K562 (cell line): ENCODE measurements around the gene TMEM237. TPM values are rescaled to one million over a fixed set of nuclear protein-coding genes. Genes with fewer than 3 reads are reported as not detected.

Experiments
- ATAC-seq: fragments of 200-7000 bp; cut with Tn5 transposase; 3 replicates; pipeline ENCODE4 v1.9.1; 2020; ENCODE audit warnings: moderate library complexity
- Bru-seq: library from RNA; stranded (reverse); fragments of 400-500 nt; gene quantifications from one replicate; lab custom pipeline; 2021; lab: Mats Ljungman, UMichigan
- BruChase-seq, 2 experiments: library from RNA; stranded (reverse); fragments of 400-500 nt; gene quantifications; one replicate each; lab custom pipeline; 2021; lab: Mats Ljungman, UMichigan
- BruUV-seq: library from RNA; stranded (reverse); fragments of 400-500 nt; replicated peaks from 2 replicates; lab custom pipeline; 2021; lab: Mats Ljungman, UMichigan
- CTCF ChIA-PET: fragments of 300-600 bp; formaldehyde crosslinking; extraction: SDS; loops from one replicate; lab custom pipeline; 2021; ENCODE audit warnings: low intra/inter-chr PET ratio; lab: Yijun Ruan, JAX
- POLR2A ChIA-PET: fragments of 300-600, 350-650 bp; sonication (Branson Sonifier 250); formaldehyde crosslinking; extraction: SDS; loops from one replicate; lab custom pipeline; 2021; ENCODE audit warnings: antibody characterized with exemption, inconsistent platforms; lab: Yijun Ruan, JAX
- DNase-seq, 4 experiments: peaks; one replicate each; pipeline versions ENCODE4 v3.0.0 to v3.0.0-alpha.2; 2011 to 2018; ENCODE audit warnings: low spot score in 3 of 4, mixed read lengths in 3 of 4; ENCODE audit errors: extremely low read depth in 1 of 4
- FAIRE-seq: peaks from 2 replicates; lab custom pipeline; 2011; peaks lifted over from hg19 to GRCh38; lab: Jason Lieb, UNC
- H2AFZ ChIP-seq: 2 replicates; pipeline ENCODE4 v1.6.0; 2011; ENCODE audit warnings: low read depth, low read length, control low read depth, inconsistent platforms
- H3K27ac ChIP-seq: fragments of 200-600 bp; 3 replicates; pipeline ENCODE4 v1.8.0; 2011; ENCODE audit warnings: low read depth, mild to moderate bottlenecking, control low read depth, inconsistent platforms, low read length, moderate library complexity, mixed read lengths; ENCODE audit errors: extremely low read depth
- H3K27me3 ChIP-seq, 2 experiments: fragments of 300-600 bp in 1 of 2; 2 replicates in 1 of 2; 3 replicates in 1 of 2; pipeline versions ENCODE4 v1.6.0 to v1.8.0; 2011; ENCODE audit warnings: inconsistent platforms in 2 of 2, low read length in 2 of 2, mild to moderate bottlenecking in 1 of 2, mixed read lengths in 1 of 2, moderate library complexity in 1 of 2; ENCODE audit not compliant: control insufficient read depth in 2 of 2, insufficient read depth in 2 of 2
- H3K36me3 ChIP-seq: fragments of 300-600 bp; 3 replicates; pipeline ENCODE4 v1.8.0; 2011; ENCODE audit warnings: mild to moderate bottlenecking, low read length, inconsistent platforms; ENCODE audit not compliant: control insufficient read depth, insufficient read depth
- H3K4me1 ChIP-seq, 2 experiments: fragments of 200-600 bp in 1 of 2; replicated peaks in 1 of 2; 2 replicates in 1 of 2; 3 replicates in 1 of 2; pipeline versions ENCODE4 v1.5.1 to v1.8.0; 2011; ENCODE audit warnings: inconsistent platforms in 2 of 2, low read length in 2 of 2, mild to moderate bottlenecking in 1 of 2, mixed read lengths in 1 of 2, moderate library complexity in 1 of 2; ENCODE audit not compliant: control insufficient read depth in 2 of 2, insufficient read depth in 2 of 2
- H3K4me2 ChIP-seq: 2 replicates; pipeline ENCODE4 v1.6.1; 2011; ENCODE audit warnings: low read length, control low read depth, inconsistent platforms, mixed read lengths; ENCODE audit not compliant: insufficient read depth
- H3K4me3 ChIP-seq: fragments of 200-600 bp; sonication (generic), shearing (Covaris generic); 2 replicates; pipeline ENCODE4 v1.5.1; 2016; ENCODE audit warnings: control low read depth, inconsistent platforms
- H3K79me2 ChIP-seq: fragments of 200-600 bp; 3 replicates; pipeline ENCODE4 v1.8.0; 2011; ENCODE audit warnings: low read length, inconsistent platforms; ENCODE audit not compliant: control insufficient read depth, insufficient read depth
- H3K9ac ChIP-seq, 2 experiments: 2 replicates each; pipeline versions ENCODE4 v1.6.0 to v1.6.1; 2011; ENCODE audit warnings: low read depth in 2 of 2, low read length in 2 of 2, control low read depth in 1 of 2, inconsistent platforms in 1 of 2, mild to moderate bottlenecking in 1 of 2, mixed read lengths in 1 of 2; ENCODE audit not compliant: insufficient read depth in 1 of 2
- H3K9me1 ChIP-seq: one replicate; pipeline ENCODE4 v1.6.0; 2011; ENCODE audit warnings: inconsistent platforms, mild to moderate bottlenecking, low read length, moderate library complexity; ENCODE audit not compliant: control insufficient read depth, insufficient read depth
- H3K9me3 ChIP-seq: replicated peaks from 2 replicates; pipeline ENCODE4 v1.5.1; 2011; ENCODE audit warnings: low read depth, low read length, inconsistent platforms; ENCODE audit not compliant: control insufficient read depth, insufficient read depth
- H4K20me1 ChIP-seq: replicated peaks from 2 replicates; pipeline ENCODE4 v1.6.1; 2011; ENCODE audit warnings: low read length, inconsistent platforms, mixed read lengths; ENCODE audit not compliant: control insufficient read depth, insufficient read depth
- FUS ChIP-seq: fragments of 200-400 bp; formaldehyde crosslinking; optimal IDR thresholded peaks from 2 replicates; pipeline ENCODE3; 2017; ENCODE audit warnings: low read depth, low read length
- GATA2 ChIP-seq: sonication (generic); formaldehyde crosslinking; IDR thresholded peaks from 2 replicates; pipeline ENCODE4 v1.4.0; 2020; ENCODE audit warnings: mild to moderate bottlenecking, missing genetic modification reagents
- RNF2 ChIP-seq: sonication (generic); IDR thresholded peaks from 2 replicates; pipeline ENCODE4 v1.6.1; 2016
- TAL1 ChIP-seq: fragments of 450-650 bp; IDR thresholded peaks from 2 replicates; pipeline ENCODE4 v1.6.1; 2016; ENCODE audit warnings: mild to moderate bottlenecking
- ZFPM2 ChIP-seq: fragments of 250-450 bp; sonication (Bioruptor Pico); IDR thresholded peaks from 2 replicates; pipeline ENCODE4 v1.5.1; 2022; ENCODE audit warnings: mild to moderate bottlenecking
- ZNF740 ChIP-seq, 3 experiments: fragments of 200-800 bp in 1 of 3; sonication (Bioruptor generic) in 1 of 3; sonication (generic) in 1 of 3; formaldehyde crosslinking in 1 of 3; IDR thresholded peaks; 2 replicates each; pipeline versions ENCODE4 v1.6.1 to v1.8.0; 2016 to 2022; ENCODE audit warnings: mild to moderate bottlenecking in 2 of 3, missing compliant biosample characterization in 2 of 3, missing genetic modification characterization in 2 of 3, missing genetic modification reagents in 1 of 3
- WGBS: fragments of 100-300 bp; shearing (Covaris generic); methylation state at CpG from one replicate; pipeline ENCODE4 v1.1.6; 2016; ENCODE audit warnings: low coverage, mixed read lengths; ENCODE audit not compliant: insufficient coverage; ENCODE audit errors: missing lambda C conversion rate; 5-methylcytosine and 5-hydroxymethylcytosine counted together
- in situ Hi-C: fragments of 300-500 bp; cut with MboI; formaldehyde crosslinking; loops from 4 replicates; pipeline ENCODE4 v1.15.0; 2018; ENCODE audit warnings: inconsistent platforms, mixed read lengths
- intact Hi-C: fragments of 100-400 bp; cut with micrococcal nuclease; formaldehyde crosslinking; loops from 2 replicates; pipeline ENCODE4 v1.14.2; 2022
- long read RNA-seq, 3 experiments: library from polyadenylated mRNA in 2 of 3; library from RNA in 1 of 3; unstranded in 2 of 3; stranded (forward) in 1 of 3; transcript quantifications; one replicate each; pipeline ENCODE4 v2.0.0, GENCODE V29; 2019 to 2022
- polyA minus RNA-seq, 3 experiments: library from RNA; depleted of rRNA, polyadenylated mRNA; stranded (reverse); fragments of >200 nt; gene quantifications; 2 replicates each; pipeline ENCODE4 v1.2.3, GENCODE V29; 2011
- polyA plus RNA-seq, 8 experiments: library from polyadenylated mRNA; depleted of rRNA in 4 of 8; stranded (reverse) in 5 of 8; unstranded in 3 of 8; fragments of >200 nt; fragmentation: Nextera tagmentation in 2 of 8; fragmentation: Illumina TruSeq in 1 of 8; extraction: Ambion mirVana in 2 of 8; extraction: Trizol in 1 of 8; gene quantifications; 2 replicates each; pipeline versions ENCODE4 v1.2.1 to v1.2.3, GENCODE V29; 2011 to 2014; ENCODE audit warnings: inconsistent platforms in 1 of 8, missing spikeins in 1 of 8
- total RNA-seq, 7 experiments: library from RNA; depleted of rRNA in 6 of 7; stranded (reverse); fragments of >200 nt in 6 of 7; fragmentation: Illumina TruSeq in 2 of 7; extraction: Trizol in 2 of 7; gene quantifications; 2 replicates each; pipeline versions ENCODE4 v1.2.1 to v1.2.3, GENCODE V29; 2011 to 2021; ENCODE audit warnings: low replicate concordance in 1 of 7
- TF ChIP-seq, protein P1 (sequence below), 2 experiments: IDR thresholded peaks; 2 replicates each; pipeline ENCODE4 v1.6.1; 2011; ENCODE audit warnings: borderline replicate concordance in 1 of 2, control low read depth in 1 of 2, low read depth in 1 of 2, low read length in 1 of 2, mild to moderate bottlenecking in 1 of 2, mixed read lengths in 1 of 2, moderate library complexity in 1 of 2; ENCODE audit not compliant: insufficient read depth in 1 of 2, insufficient read length in 1 of 2, poor library complexity in 1 of 2, severe bottlenecking in 1 of 2; ENCODE audit errors: extremely low read depth in 1 of 2

The TMEM237 gene
- 12.9 and 36.7 TPM in 2 replicates for total RNA-seq (2011; cell fraction: chromatin; rRNA removed; ENCODE audit: low replicate concordance)
- total RNA-seq (2011; cell fraction: nucleolus; rRNA removed) = 10.2 and 13.0 TPM in 2 replicates
- total RNA-seq (2011; cell fraction: nucleoplasm; rRNA removed) = 15.5 and 33.6 TPM in 2 replicates
- total RNA-seq (2014; rRNA removed) (6.2 and 13.6 TPM in 2 replicates), total RNA-seq (2014; rRNA removed; fragmentation: Illumina TruSeq; extraction: Trizol) (17.9 and 19.2 TPM in 2 replicates), total RNA-seq (2015; rRNA removed; fragmentation: Illumina TruSeq; extraction: Trizol) (14.9 and 15.8 TPM in 2 replicates), total RNA-seq (2021) (13.5 and 14.3 TPM in 2 replicates), polyA plus RNA-seq (2011; rRNA removed) (17.9 and 18.4 TPM in 2 replicates), polyA plus RNA-seq (2014; fragmentation: Illumina TruSeq; extraction: Trizol) (14.5 and 18.0 TPM in 2 replicates), polyA plus RNA-seq (2014; fragmentation: Nextera tagmentation; extraction: Ambion mirVana) (10 to 100 TPM; 20.8 to 25.6 TPM), polyA plus RNA-seq (2014; rRNA removed) (11.9 TPM in 2 replicates), polyA minus RNA-seq (2011; rRNA and poly(A)+ RNA removed) (13.0 and 14.1 TPM in 2 replicates), Bru-seq, nascent RNA (percentile 70 among the genes with signal in this experiment), BruChase-seq, experiment 1, labeled RNA remaining after a 2-hour chase (percentile 75 among the genes with signal in this experiment), BruChase-seq, experiment 2, labeled RNA remaining after a 6-hour chase (percentile 77 among the genes with signal in this experiment)
- 6.7 and 14.2 TPM in 2 replicates for polyA plus RNA-seq (2011; cell fraction: cytosol; rRNA removed)
- polyA plus RNA-seq (2011; cell fraction: nucleus; rRNA removed) = 18.1 and 34.4 TPM in 2 replicates
- polyA plus RNA-seq (2012) = 7.5 and 11.3 TPM in 2 replicates
- 4.8 and 5.6 TPM in 2 replicates for polyA minus RNA-seq (2011; cell fraction: cytosol; rRNA and poly(A)+ RNA removed)
- polyA minus RNA-seq (2011; cell fraction: nucleus; rRNA and poly(A)+ RNA removed) = 5.8 and 11.1 TPM in 2 replicates
- long read RNA-seq, experiment 1, transcript TMEM237-213 (12 exons, 1,824 nt) = major isoform, 27 of 38 reads
- long read RNA-seq, experiment 1, partial matches to known transcripts = 2 of 38 reads
- long read RNA-seq, experiment 1, other reads (novel, unspliced or antisense) = 9 of 38 reads
- long read RNA-seq, experiment 2, partial matches to known transcripts = 1 of 11 reads
- long read RNA-seq, experiment 2, other reads (novel, unspliced or antisense) = 10 of 11 reads
- long read RNA-seq, experiment 3, transcript TMEM237-213 (12 exons, 1,824 nt) = major isoform, 10 of 12 reads
- long read RNA-seq, experiment 3, partial matches to known transcripts = 0 of 12 reads
- long read RNA-seq, experiment 3, other reads (novel, unspliced or antisense) = 2 of 12 reads

- Histone ChIP-seq H3K4me2 (peak within 1 kb of the TSS; percentile 89), H3K9ac (peak within 1 kb of the TSS; percentile 71 to 92), H3K4me1 (peaks cover 0 to 10% of the 10 kb centered on the region in 2 experiments; a peak in 1 of 5 replicates), H3K79me2 (peaks cover 4% of the 10 kb centered on the region; the same call in 1 of the 3 replicates), H3K9me3 (no peaks in the 10 kb centered on the region), H3K4me3 (peak within 1 kb of the TSS; percentile 67), H3K27ac (peak within 1 kb of the TSS; percentile 63), H3K27me3 (no peaks in the 10 kb centered on the region), H3K36me3 (peaks cover 7% of the 10 kb centered on the region; the same call in 2 of the 3 replicates), H4K20me1 (no peaks in the 10 kb centered on the region), H3K9me1 (no peaks in the 10 kb centered on the region), H2AFZ (peak within 1 kb of the TSS; percentile 90)
- no peak for FAIRE-seq
- DNase-seq = peak in 3 of 4 experiments; percentile 35 to 56 (median 45)
- ATAC-seq = peak; percentile 73
- in situ Hi-C loops = no loop called here
- 4% methylated on average over 27 of the region's 41 CpGs for WGBS
- no TSS peak for BruUV-seq
- intact Hi-C loops = loop anchor here (2.0 kb wide), 1 partner anchor 407 kb away; no protein-coding TSS in a partner anchor
- ChIA-PET CTCF (no interaction called here), POLR2A (interaction anchor here (0.7 to 1.0 kb wide), 2 partner anchors 12 to 14 kb away, joined by 3 read pairs; no protein-coding TSS in a partner anchor)
- no peak for TF ChIP-seq TAL1
- no peak for TF ChIP-seq FUS
- TF ChIP-seq GATA2 (CRISPR knock-in tag) = no peak
- 0 out of 2 replicates have a peak, but pooled peaks have one; percentile 7 for TF ChIP-seq RNF2
- TF ChIP-seq ZFPM2 (CRISPR knock-in tag) = no peak
- TF ChIP-seq, protein P1, sequence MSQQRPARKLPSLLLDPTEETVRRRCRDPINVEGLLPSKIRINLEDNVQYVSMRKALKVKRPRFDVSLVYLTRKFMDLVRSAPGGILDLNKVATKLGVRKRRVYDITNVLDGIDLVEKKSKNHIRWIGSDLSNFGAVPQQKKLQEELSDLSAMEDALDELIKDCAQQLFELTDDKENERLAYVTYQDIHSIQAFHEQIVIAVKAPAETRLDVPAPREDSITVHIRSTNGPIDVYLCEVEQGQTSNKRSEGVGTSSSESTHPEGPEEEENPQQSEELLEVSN (IDR thresholded peaks at IDR 0.05; ENCODE audit: borderline replicate concordance in 1 of 2, extremely low read depth in 1 of 2, insufficient read depth in 1 of 2, insufficient read length in 1 of 2, low read depth in 1 of 2, low read length in 1 of 2, poor library complexity in 1 of 2, severe bottlenecking in 1 of 2) = peak in 1 of 2 experiments; percentile 60
- peak; percentile 93; the same call in 1 of the 2 replicates for TF ChIP-seq ZNF740 (CRISPR knock-in tag; IDR thresholded peaks at IDR 0.05)
- TF ChIP-seq ZNF740 (tag; IDR thresholded peaks at IDR 0.05) = 0 out of 4 replicates have a peak, but pooled peaks of 1 of the 2 experiments have one; percentile 43
Observed at GRCh38 chr2:201643216-201643890, at the start of gene TMEM237. Gene TMEM237 (minus strand): TSS chr2:201643503. CDS start chr2:201643400, 103 bp downstream.
